ENCODE results near the gene GJC1.

Gene GJC1

GRCh38 chr17:44840274-44840673 lies 10.2 kb upstream of the GJC1 start:
- no peaks in the 10 kb centered on the region for H4K20me1 ChIP-seq (ENCODE audit: insufficient read depth, low read length)
- H3K27me3 ChIP-seq (ENCODE audit: low read depth, low read length), result no peaks in the 10 kb centered on the region
- no peaks in the 10 kb centered on the region for H3K9me3 ChIP-seq (ENCODE audit: insufficient read depth, low read length)
- H3K79me2 ChIP-seq (ENCODE audit: low read length), result no peaks in the 10 kb centered on the region
- H2AFZ ChIP-seq (ENCODE audit: low read depth, low read length), result no peak overlapping the region
- no peaks in the 10 kb centered on the region for H3K4me1 ChIP-seq (ENCODE audit: low read length)
- no peaks in the 10 kb centered on the region for H3K36me3 ChIP-seq (replicated peaks; ENCODE audit: low read depth, low read length)
- H3K4me3 ChIP-seq (ENCODE audit: low read length), result no peak overlapping the region
- H3K4me2 ChIP-seq (ENCODE audit: low read length), result no peak overlapping the region
- TF ChIP-seq, protein P1, sequence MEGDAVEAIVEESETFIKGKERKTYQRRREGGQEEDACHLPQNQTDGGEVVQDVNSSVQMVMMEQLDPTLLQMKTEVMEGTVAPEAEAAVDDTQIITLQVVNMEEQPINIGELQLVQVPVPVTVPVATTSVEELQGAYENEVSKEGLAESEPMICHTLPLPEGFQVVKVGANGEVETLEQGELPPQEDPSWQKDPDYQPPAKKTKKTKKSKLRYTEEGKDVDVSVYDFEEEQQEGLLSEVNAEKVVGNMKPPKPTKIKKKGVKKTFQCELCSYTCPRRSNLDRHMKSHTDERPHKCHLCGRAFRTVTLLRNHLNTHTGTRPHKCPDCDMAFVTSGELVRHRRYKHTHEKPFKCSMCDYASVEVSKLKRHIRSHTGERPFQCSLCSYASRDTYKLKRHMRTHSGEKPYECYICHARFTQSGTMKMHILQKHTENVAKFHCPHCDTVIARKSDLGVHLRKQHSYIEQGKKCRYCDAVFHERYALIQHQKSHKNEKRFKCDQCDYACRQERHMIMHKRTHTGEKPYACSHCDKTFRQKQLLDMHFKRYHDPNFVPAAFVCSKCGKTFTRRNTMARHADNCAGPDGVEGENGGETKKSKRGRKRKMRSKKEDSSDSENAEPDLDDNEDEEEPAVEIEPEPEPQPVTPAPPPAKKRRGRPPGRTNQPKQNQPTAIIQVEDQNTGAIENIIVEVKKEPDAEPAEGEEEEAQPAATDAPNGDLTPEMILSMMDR (IDR thresholded peaks at IDR 0.05; ENCODE audit: low read depth, low read length), result no peak
- no peak overlapping the region for H3K9ac ChIP-seq (ENCODE audit: low read length)
- H3K27ac ChIP-seq (ENCODE audit: low read length), result no peak overlapping the region

- H3K4me3 ChIP-seq (ENCODE audit: low read length), result no peak overlapping the region
- H3K36me3 ChIP-seq (replicated peaks; ENCODE audit: low read depth, low read length), result no peaks in the 10 kb centered on the region
- no peak overlapping the region for H3K27ac ChIP-seq (ENCODE audit: low read length)
- no peak for TF ChIP-seq EZH2phosphoT487 (IDR thresholded peaks at IDR 0.05; ENCODE audit: low read depth)
- TF ChIP-seq, protein P1 (IDR thresholded peaks at IDR 0.05; ENCODE audit: low read depth, low read length), result no peak
- H3K27me3 ChIP-seq (ENCODE audit: low read depth, low read length), result no peaks in the 10 kb centered on the region
- H4K20me1 ChIP-seq (ENCODE audit: insufficient read depth, low read length), result no peaks in the 10 kb centered on the region
- H3K4me2 ChIP-seq (ENCODE audit: low read length), result no peak overlapping the region
- H3K9me3 ChIP-seq (ENCODE audit: insufficient read depth, low read length), result no peaks in the 10 kb centered on the region
- no peaks in the 10 kb centered on the region for H3K4me1 ChIP-seq (ENCODE audit: low read length)
- H3K79me2 ChIP-seq (ENCODE audit: low read length), result no peaks in the 10 kb centered on the region
- H3K9ac ChIP-seq (ENCODE audit: low read length), result no peak overlapping the region
- no peak overlapping the region for H2AFZ ChIP-seq (ENCODE audit: low read depth, low read length)
Measured at GRCh38 chr17:44837196-44837595, 7.1 kb upstream of the GJC1 start.

- H3K9me3 ChIP-seq (ENCODE audit: insufficient read depth, low read length), result no peaks in the 10 kb centered on the region
- peaks cover 11% of the 10 kb centered on the region for H3K4me1 ChIP-seq (ENCODE audit: low read length)
- H3K36me3 ChIP-seq (replicated peaks; ENCODE audit: low read depth, low read length), result no peaks in the 10 kb centered on the region
- H3K9ac ChIP-seq (ENCODE audit: low read length), result no peak overlapping the region
- H3K79me2 ChIP-seq (ENCODE audit: low read length), result peaks cover 18% of the 10 kb centered on the region
- H3K27me3 ChIP-seq (ENCODE audit: low read depth, low read length), result 0 out of 2 replicates have a peak, but pooled peaks cover 3% of the 10 kb centered on the region
- TF ChIP-seq, protein P1 (IDR thresholded peaks at IDR 0.05; ENCODE audit: low read depth, low read length), result no peak
- no peak for TF ChIP-seq EZH2phosphoT487 (IDR thresholded peaks at IDR 0.05; ENCODE audit: low read depth)
- H3K27ac ChIP-seq (ENCODE audit: low read length), result no peak overlapping the region
- no peak overlapping the region for H3K4me2 ChIP-seq (ENCODE audit: low read length)
- 0 out of 2 replicates have a peak, but pooled peaks cover 7% of the 10 kb centered on the region for H4K20me1 ChIP-seq (ENCODE audit: insufficient read depth, low read length)
- no peak overlapping the region for H3K4me3 ChIP-seq (ENCODE audit: low read length)
- no peak overlapping the region for H2AFZ ChIP-seq (ENCODE audit: low read depth, low read length)
Measured at GRCh38 chr17:44832805-44833204, 2.7 kb upstream of the GJC1 start.

DNA sequence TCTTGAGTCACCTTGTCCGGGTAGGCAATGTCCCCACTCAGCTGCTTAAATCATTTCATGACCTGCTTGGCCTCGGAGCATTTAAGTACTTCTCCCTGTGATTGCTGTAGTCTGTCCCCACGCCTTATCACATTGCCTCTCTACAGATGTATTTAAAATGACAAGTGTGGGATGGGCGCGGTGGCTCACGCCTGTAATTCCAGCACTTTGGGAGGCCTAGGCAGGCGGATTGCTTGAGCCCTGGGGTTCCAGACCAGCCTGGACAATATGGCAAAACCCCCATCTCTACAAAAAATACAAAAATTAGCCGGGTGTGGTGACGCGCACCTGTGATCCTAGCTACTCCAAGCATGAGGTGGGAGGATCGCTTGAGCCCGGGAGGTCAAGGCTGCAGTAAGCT lies 1.3 kb upstream of the GJC1 start:
- no peak overlapping the region for H3K4me2 ChIP-seq (ENCODE audit: low read length)
- no peak overlapping the region for H2AFZ ChIP-seq (ENCODE audit: low read depth, low read length)
- H4K20me1 ChIP-seq (ENCODE audit: insufficient read depth, low read length), result 0 out of 2 replicates have a peak, but pooled peaks cover 13% of the 10 kb centered on the region
- peaks cover 11% of the 10 kb centered on the region for H3K4me1 ChIP-seq (ENCODE audit: low read length)
- no peaks in the 10 kb centered on the region for H3K9me3 ChIP-seq (ENCODE audit: insufficient read depth, low read length)
- H3K27me3 ChIP-seq (ENCODE audit: low read depth, low read length), result 0 out of 2 replicates have a peak, but pooled peaks cover 3% of the 10 kb centered on the region
- no peak overlapping the region for H3K4me3 ChIP-seq (ENCODE audit: low read length)
- H3K27ac ChIP-seq (ENCODE audit: low read length), result no peak overlapping the region
- H3K79me2 ChIP-seq (ENCODE audit: low read length), result peaks cover 33% of the 10 kb centered on the region
- no peak overlapping the region for H3K9ac ChIP-seq (ENCODE audit: low read length)
- TF ChIP-seq EZH2phosphoT487 (IDR thresholded peaks at IDR 0.05; ENCODE audit: low read depth), result no peak
- TF ChIP-seq, protein P1 (IDR thresholded peaks at IDR 0.05; ENCODE audit: low read depth, low read length), result no peak
- H3K36me3 ChIP-seq (replicated peaks; ENCODE audit: low read depth, low read length), result no peaks in the 10 kb centered on the region

Data from OCI-LY3 (cell line).